Endodermal cell (in vitro differentiated cells): ENCODE results near the gene WNK3. TPM values are rescaled to one million over a fixed set of nuclear protein-coding genes. Genes with fewer than 3 reads are reported as not detected.

ENCODE experiments used
- DNase-seq: peaks from one replicate; pipeline ENCODE4 v3.0.0-alpha.2; 2017
- H3K27ac ChIP-seq: 2 replicates; pipeline ENCODE4 v1.5.1; 2013; ENCODE audit warnings: mild to moderate bottlenecking, low read depth, low read length, moderate library complexity
- H3K27me3 ChIP-seq: 2 replicates; pipeline ENCODE4 v1.6.1; 2013; ENCODE audit warnings: mild to moderate bottlenecking, low read length, moderate library complexity; ENCODE audit not compliant: insufficient read depth, control insufficient read depth, poor library complexity, severe bottlenecking
- H3K36me3 ChIP-seq: 2 replicates; pipeline ENCODE4 v1.7.0; 2013; ENCODE audit warnings: mild to moderate bottlenecking, low read length, moderate library complexity; ENCODE audit not compliant: control insufficient read depth, insufficient read depth
- H3K4me1 ChIP-seq: one replicate; pipeline ENCODE4 v1.7.0; 2013; ENCODE audit warnings: low read length; ENCODE audit not compliant: control insufficient read depth, insufficient read depth
- H3K4me3 ChIP-seq: 2 replicates; pipeline ENCODE4 v1.5.1; 2013; ENCODE audit warnings: mild to moderate bottlenecking, low read length, moderate library complexity
- H3K9ac ChIP-seq: 2 replicates; pipeline ENCODE4 v1.6.1; 2013; ENCODE audit warnings: mild to moderate bottlenecking, low read length, moderate library complexity; ENCODE audit not compliant: poor library complexity, severe bottlenecking; ENCODE audit errors: extremely low read depth
- H3K9me3 ChIP-seq: 2 replicates; pipeline ENCODE4 v1.6.1; 2013; ENCODE audit warnings: mild to moderate bottlenecking, low read length, moderate library complexity; ENCODE audit not compliant: control insufficient read depth
- H3K27ac Mint-ChIP-seq: 2 replicates; pipeline ENCODE4 v1.8.0; 2020; ENCODE audit warnings: mixed read lengths
- H3K27me3 Mint-ChIP-seq: 2 replicates; pipeline ENCODE4 v1.8.0; 2021; ENCODE audit warnings: mild to moderate bottlenecking, mixed read lengths; ENCODE audit not compliant: insufficient read depth
- H3K36me3 Mint-ChIP-seq: 2 replicates; pipeline ENCODE4 v1.8.0; 2020; ENCODE audit warnings: low read depth, mixed read lengths
- H3K4me1 Mint-ChIP-seq: 2 replicates; pipeline ENCODE4 v1.8.0; 2020; ENCODE audit warnings: mixed read lengths
- H3K4me3 Mint-ChIP-seq: 2 replicates; pipeline ENCODE4 v1.8.0; 2020; ENCODE audit warnings: mild to moderate bottlenecking, moderate library complexity, mixed read lengths
- H3K9me3 Mint-ChIP-seq: 2 replicates; pipeline ENCODE4 v1.8.0; 2020; ENCODE audit warnings: mild to moderate bottlenecking, mixed read lengths
- WGBS, 2 experiments: methylation state at CpG; one replicate each; pipeline versions ENCODE4 v1.1.5 to v1.1.7; 2013; ENCODE audit warnings: missing lambda C conversion rate in 2 of 2, mixed read lengths in 1 of 2; ENCODE audit not compliant: insufficient coverage in 1 of 2, insufficient read length in 1 of 2; 5-methylcytosine and 5-hydroxymethylcytosine counted together
- total RNA-seq, 2 donors: library from RNA; stranded (reverse); fragmentation: NEBNext Ultra II Directional in 1 of 2; extraction: Animal tissue kit (Norgen Biotek cat#: 25700) in 1 of 2; gene quantifications; 2 replicates in 1 of 2; 3 replicates in 1 of 2; pipeline ENCODE4 v1.2.1, GENCODE V29; 2021
- TF ChIP-seq, protein P1 (sequence below): fragments of 200-600 bp; sonication (generic); conservative IDR thresholded peaks from 2 replicates; pipeline ENCODE4 v1.5.0; 2021; ENCODE audit warnings: antibody characterized with exemption, mild to moderate bottlenecking

Gene WNK3
- total RNA-seq, 2 donors from 2014 or later: 38.3 to 40.4 TPM

DNA sequence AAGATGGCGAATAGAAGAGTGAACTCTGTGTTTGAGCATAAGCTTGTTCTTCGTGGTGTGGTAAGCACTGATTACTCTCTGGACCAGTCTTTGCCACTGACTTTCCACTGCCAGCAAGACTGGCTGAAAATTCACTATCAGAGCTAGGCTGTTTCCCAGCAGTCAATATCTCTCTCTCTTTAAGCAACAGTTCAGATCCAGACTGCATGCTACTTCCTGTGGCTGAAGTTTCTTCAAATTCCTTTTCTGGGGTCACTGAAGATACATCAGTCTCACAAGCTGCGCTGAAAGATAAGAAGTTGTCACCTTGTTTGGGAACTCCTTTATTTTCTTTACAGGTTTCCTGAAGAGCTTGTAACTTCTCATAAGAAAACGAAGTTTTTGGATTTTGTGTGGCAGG, 120.8 kb downstream of the WNK3 start:
- Histone ChIP-seq H3K4me1 (no peaks in the 10 kb centered on the region), H3K4me3 (no peak overlapping the region), H3K36me3 (peaks cover 19% of the 10 kb centered on the region), H3K9me3 (peaks cover 7% of the 10 kb centered on the region), H3K27me3 (no peaks in the 10 kb centered on the region), H3K9ac (no peak overlapping the region), H3K27ac (no peak overlapping the region)
- Mint-ChIP-seq H3K36me3 (peaks cover 31% of the 10 kb centered on the region), H3K4me1 (peaks cover 9% of the 10 kb centered on the region), H3K27ac (no peak overlapping the region), H3K9me3 (peaks cover 37% of the 10 kb centered on the region), H3K4me3 (no peak overlapping the region), H3K27me3 (no peaks in the 10 kb centered on the region)
- TF ChIP-seq, protein P1, sequence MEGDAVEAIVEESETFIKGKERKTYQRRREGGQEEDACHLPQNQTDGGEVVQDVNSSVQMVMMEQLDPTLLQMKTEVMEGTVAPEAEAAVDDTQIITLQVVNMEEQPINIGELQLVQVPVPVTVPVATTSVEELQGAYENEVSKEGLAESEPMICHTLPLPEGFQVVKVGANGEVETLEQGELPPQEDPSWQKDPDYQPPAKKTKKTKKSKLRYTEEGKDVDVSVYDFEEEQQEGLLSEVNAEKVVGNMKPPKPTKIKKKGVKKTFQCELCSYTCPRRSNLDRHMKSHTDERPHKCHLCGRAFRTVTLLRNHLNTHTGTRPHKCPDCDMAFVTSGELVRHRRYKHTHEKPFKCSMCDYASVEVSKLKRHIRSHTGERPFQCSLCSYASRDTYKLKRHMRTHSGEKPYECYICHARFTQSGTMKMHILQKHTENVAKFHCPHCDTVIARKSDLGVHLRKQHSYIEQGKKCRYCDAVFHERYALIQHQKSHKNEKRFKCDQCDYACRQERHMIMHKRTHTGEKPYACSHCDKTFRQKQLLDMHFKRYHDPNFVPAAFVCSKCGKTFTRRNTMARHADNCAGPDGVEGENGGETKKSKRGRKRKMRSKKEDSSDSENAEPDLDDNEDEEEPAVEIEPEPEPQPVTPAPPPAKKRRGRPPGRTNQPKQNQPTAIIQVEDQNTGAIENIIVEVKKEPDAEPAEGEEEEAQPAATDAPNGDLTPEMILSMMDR: no peak
- WGBS, 2 experiments: 88 to 100% methylated on average over 1 to 4 of the region's 4 CpGs
- DNase-seq: no peak

DNA sequence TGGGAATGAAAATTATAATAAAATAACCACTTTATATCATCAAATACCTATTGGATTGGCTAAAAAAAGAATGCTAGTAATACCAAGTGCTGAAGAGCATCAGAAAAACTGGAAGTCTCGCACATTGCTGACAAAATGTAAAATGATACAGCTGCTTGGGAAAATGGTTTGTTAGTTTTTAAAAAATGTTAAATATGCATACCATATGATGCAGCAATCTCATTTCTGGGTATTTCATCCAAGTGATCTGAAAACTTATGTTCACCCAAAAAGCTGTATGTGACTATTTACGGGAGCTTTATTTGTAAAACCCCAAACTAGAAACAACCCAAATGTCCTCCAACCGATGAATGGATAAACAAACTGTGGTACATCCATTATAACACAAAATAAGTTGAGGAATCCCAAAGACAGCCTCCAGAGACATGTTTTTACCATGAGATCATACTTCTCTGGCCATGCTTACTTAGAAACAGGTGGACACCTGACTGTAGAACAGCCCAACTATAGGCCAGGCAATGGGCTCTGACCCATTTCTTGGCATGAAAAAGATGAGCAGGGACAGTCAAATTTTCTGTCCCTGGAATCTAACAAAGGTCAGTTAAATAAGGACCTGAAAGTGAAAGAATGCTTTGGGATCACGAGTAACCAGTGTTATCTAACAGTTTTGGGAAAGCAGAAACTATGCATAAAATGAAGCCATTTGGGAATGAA, 127.3 kb downstream of the WNK3 start:
- WGBS, 2 experiments: 94 to 100% methylated on average over 1 to 4 of the region's 4 CpGs
- H3K9ac ChIP-seq: no peak overlapping the region
- no peak for DNase-seq
- H3K27me3 Mint-ChIP-seq: no peaks in the 10 kb centered on the region
- no peaks in the 10 kb centered on the region for H3K4me1 ChIP-seq
- no peak overlapping the region for H3K27ac ChIP-seq
- peaks cover 21% of the 10 kb centered on the region for H3K36me3 ChIP-seq
- H3K27ac Mint-ChIP-seq: no peak overlapping the region
- H3K36me3 Mint-ChIP-seq: peaks cover 21% of the 10 kb centered on the region
- no peaks in the 10 kb centered on the region for H3K27me3 ChIP-seq
- peaks cover 30% of the 10 kb centered on the region for H3K9me3 Mint-ChIP-seq
- no peak overlapping the region for H3K4me3 Mint-ChIP-seq
- TF ChIP-seq, protein P1: no peak
- no peaks in the 10 kb centered on the region for H3K4me1 Mint-ChIP-seq
- no peaks in the 10 kb centered on the region for H3K9me3 ChIP-seq
- no peak overlapping the region for H3K4me3 ChIP-seq

DNA sequence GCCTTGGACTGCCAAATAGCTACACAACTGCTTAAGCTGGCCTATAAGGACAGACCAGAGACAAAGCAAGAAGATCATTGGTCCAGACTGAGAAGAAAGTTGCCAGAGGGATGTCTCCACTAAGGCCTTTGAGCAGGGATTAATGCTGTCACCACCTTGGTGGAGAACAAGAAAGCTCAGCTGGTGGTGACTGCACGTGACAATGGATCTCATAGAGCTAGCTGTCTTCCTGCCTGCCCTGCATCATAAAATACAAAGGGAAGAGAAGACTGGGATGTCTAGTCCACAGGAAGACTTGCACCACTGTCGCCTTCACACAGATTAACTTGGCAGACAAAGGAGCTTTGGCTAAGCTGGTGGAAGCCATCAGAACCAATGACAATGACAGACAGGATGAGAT, 134.3 kb downstream of the WNK3 start:
- H3K9me3 ChIP-seq: no peaks in the 10 kb centered on the region

More for the DNA sequence above, 134.3 kb downstream of the WNK3 start:
- Histone ChIP-seq H3K36me3 (peaks cover 8% of the 10 kb centered on the region), H3K9ac (no peak overlapping the region), H3K27me3 (no peaks in the 10 kb centered on the region), H3K27ac (peak overlapping the region; percentile 24), H3K4me3 (no peak overlapping the region), H3K4me1 (no peaks in the 10 kb centered on the region)
- peaks cover 14% of the 10 kb centered on the region for H3K36me3 Mint-ChIP-seq
- H3K27ac Mint-ChIP-seq: no peak overlapping the region
- H3K9me3 Mint-ChIP-seq: peaks cover 38% of the 10 kb centered on the region
- TF ChIP-seq, protein P1: no peak
- H3K4me3 Mint-ChIP-seq: no peak overlapping the region
- H3K4me1 Mint-ChIP-seq: no peaks in the 10 kb centered on the region
- whole genome bisulfite sequencing, 2 experiments: 61 to 83% methylated on average over 1 to 2 of the region's 2 CpGs
- peak; percentile 68 for DNase-seq
- H3K27me3 Mint-ChIP-seq: no peaks in the 10 kb centered on the region
